ENCODE data around the gene WNT5B. TPM values are rescaled to one million over a fixed set of nuclear protein-coding genes. Genes with fewer than 3 reads are reported as not detected.

WNT5B gene
- total and polyA plus RNA-seq, 10 donors = 1.1 to 8.7 (median 4.4) TPM

DNA sequence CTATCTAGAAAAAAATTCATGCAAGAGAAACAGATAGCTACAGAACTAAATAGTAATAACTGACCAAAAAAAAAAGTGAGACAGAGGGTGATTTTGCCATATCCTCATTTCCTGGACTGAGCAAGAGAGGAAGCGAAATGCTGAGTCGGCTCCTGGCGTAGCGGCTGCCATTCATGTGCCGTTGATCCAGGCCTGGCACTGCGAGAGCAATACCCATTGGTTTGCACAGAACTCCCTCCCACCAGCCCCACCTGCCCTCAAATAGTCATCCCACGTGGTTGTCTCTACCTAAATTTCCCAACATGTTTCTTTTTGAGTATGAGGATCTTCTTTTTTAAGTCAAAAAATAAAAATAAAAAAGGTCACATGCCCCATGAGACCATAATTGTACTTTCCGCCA, 9.4 kb upstream of the WNT5B start:
- peak overlapping the region in 6 of 8 donors; percentile 6 to 63 (median 18) for H3K27ac ChIP-seq
- H3K36me3 ChIP-seq = no peaks in the 10 kb centered on the region
- no peak overlapping the region for H3K4me3 ChIP-seq
- peak in 2 of 3 donors; percentile 57 to 70 for TF ChIP-seq POLR2AphosphoS5 (IDR thresholded peaks at IDR 0.05)
- TF ChIP-seq, protein P1, sequence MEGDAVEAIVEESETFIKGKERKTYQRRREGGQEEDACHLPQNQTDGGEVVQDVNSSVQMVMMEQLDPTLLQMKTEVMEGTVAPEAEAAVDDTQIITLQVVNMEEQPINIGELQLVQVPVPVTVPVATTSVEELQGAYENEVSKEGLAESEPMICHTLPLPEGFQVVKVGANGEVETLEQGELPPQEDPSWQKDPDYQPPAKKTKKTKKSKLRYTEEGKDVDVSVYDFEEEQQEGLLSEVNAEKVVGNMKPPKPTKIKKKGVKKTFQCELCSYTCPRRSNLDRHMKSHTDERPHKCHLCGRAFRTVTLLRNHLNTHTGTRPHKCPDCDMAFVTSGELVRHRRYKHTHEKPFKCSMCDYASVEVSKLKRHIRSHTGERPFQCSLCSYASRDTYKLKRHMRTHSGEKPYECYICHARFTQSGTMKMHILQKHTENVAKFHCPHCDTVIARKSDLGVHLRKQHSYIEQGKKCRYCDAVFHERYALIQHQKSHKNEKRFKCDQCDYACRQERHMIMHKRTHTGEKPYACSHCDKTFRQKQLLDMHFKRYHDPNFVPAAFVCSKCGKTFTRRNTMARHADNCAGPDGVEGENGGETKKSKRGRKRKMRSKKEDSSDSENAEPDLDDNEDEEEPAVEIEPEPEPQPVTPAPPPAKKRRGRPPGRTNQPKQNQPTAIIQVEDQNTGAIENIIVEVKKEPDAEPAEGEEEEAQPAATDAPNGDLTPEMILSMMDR (IDR thresholded peaks at IDR 0.05 in 8 of 11, conservative IDR thresholded peaks at IDR 0.05 in 3 of 11) = no peak
- TF ChIP-seq POLR2A (IDR thresholded peaks at IDR 0.05) = no peak
- peak; percentile 86 for DNase-seq
- no peaks in the 10 kb centered on the region for H3K9me3 ChIP-seq
- H3K27me3 ChIP-seq (replicated peaks in 1 of 7) = no peaks in the 10 kb centered on the region
- intact Hi-C loops (cut with DNase I; ENCODE audit: low total_unique reads) = no loop called here
- H3K4me1 ChIP-seq = peaks cover 9 to 55% (median 32%) of the 10 kb centered on the region in 6 donors
- WGBS, 5 donors = 21 to 34% (median 26%) methylated on average over 8 of the region's 8 CpGs

DNA sequence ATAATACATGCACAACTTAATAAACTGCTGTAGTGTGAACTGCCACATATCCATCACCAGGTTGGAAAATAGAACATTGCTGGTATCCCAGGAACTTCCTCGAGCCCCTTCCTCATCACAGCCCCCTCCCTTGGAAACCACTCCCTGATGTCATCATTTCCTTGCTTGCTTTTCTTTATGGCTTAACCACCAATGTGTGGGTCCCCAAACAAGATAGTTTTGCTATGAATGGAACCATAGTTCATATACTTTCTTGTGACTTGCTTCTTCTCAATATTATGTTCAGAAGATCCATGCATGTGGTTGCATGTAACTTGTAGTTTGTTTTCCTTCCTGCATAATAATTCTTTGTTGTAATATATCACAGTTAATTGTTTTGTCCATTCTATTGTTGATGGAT, 8.9 kb upstream of the WNT5B start:
- Histone ChIP-seq H3K4me3 (no peak overlapping the region), H3K27me3 (replicated peaks in 1 of 7) (no peaks in the 10 kb centered on the region), H3K9me3 (no peaks in the 10 kb centered on the region), H3K36me3 (no peaks in the 10 kb centered on the region), H3K27ac (peak overlapping the region in 3 of 8 donors; percentile 6 to 63 (median 59)), H3K4me1 (peaks cover 9 to 56% (median 34%) of the 10 kb centered on the region in 6 donors)
- WGBS, 5 donors = 21 to 81% (median 41%) methylated on average over 1 of the region's 1 CpG
- intact Hi-C loops (cut with DNase I; ENCODE audit: low total_unique reads) = no loop called here
- no peak for DNase-seq
- TF ChIP-seq, protein P1 (IDR thresholded peaks at IDR 0.05 in 8 of 11, conservative IDR thresholded peaks at IDR 0.05 in 3 of 11) = no peak
- TF ChIP-seq POLR2AphosphoS5 (IDR thresholded peaks at IDR 0.05) (no peak), POLR2A (IDR thresholded peaks at IDR 0.05) (no peak)

DNA sequence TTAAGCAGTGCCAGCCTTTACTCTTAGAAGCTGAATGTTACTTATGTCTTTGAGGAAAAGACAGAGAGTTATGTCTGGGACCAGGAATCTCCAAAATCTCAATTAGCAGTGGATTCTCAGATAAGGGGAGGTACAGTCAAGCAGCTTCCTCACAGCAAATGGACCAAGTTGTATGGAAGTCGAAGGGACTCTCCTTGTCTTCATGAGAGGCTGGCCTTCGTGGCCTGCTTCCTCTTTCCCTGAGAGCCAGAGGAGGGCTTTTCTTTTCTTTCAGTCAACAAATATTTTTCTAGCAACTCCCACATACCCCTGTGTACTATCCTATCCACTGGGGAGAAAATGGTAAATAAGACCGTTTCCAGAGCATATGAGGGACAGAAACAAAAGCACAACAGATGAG, 6.6 kb upstream of the WNT5B start:
- 42 to 73% (median 59%) methylated on average over 3 of the region's 3 CpGs for WGBS, 5 donors
- H3K4me3 ChIP-seq = no peak overlapping the region

DNA sequence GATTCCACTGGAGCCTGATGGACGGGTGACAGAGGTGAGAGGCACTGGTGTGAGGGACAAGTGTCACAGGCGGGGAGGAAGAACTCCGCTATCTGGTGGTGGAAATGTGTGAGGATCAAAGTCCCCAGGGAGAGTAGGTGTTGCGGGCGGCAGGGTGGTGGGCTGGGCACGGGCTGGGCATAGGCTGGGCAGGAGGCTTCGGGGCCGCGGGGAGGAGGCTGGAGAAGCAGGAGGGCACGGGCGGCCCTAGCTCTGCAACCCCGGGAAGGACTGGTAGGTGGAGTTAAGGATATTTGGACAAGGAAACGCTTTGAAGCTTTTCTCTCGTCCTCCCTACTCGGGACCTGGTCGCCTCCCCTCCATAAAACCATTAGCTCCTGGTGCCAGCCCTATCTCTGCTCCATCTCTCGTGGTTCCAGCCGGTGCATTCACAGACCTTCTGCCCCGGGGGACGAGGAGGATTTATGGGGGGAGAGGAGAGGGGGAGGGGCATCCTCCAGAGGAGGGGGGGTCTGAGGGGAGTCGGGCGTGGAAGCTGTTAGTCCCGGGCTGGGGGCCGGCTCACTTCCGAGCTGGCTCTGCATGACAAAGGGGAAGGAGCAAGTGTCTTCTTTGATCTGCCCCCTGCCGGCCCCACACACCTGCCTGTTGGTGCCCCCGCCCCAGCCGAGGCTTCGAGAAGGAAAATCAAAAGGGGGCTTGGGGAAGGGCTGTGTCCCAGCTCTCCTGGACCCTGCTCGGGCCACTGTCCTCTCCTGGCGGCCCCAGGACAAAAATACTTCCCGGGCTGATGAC, 504 bp downstream of the WNT5B start:
- Histone ChIP-seq H3K36me3 (no peaks in the 10 kb centered on the region), H3K4me3 (peak overlapping the region; percentile 32 to 72 (median 46)), H3K4me1 (peaks cover 11 to 55% (median 32%) of the 10 kb centered on the region in 6 donors), H3K9me3 (no peaks in the 10 kb centered on the region), H3K27ac (no peak overlapping the region), H3K27me3 (replicated peaks in 1 of 7) (peaks cover 0 to 50% (median 26%) of the 10 kb centered on the region in 7 donors)
- WGBS, 5 donors = 8 to 13% (median 9%) methylated on average over 23 to 32 of the region's 32 CpGs
- intact Hi-C loops (cut with DNase I; ENCODE audit: low total_unique reads) = no loop called here
- TF ChIP-seq POLR2AphosphoS5 (IDR thresholded peaks at IDR 0.05) (no peak), POLR2A (IDR thresholded peaks at IDR 0.05) (no peak)
- TF ChIP-seq, protein P1 (IDR thresholded peaks at IDR 0.05 in 8 of 11, conservative IDR thresholded peaks at IDR 0.05 in 3 of 11) = peak in 1 of 11 experiments; percentile 33
- no peak for DNase-seq

More for the DNA sequence above, 6.6 kb upstream of the WNT5B start:
- H3K27me3 ChIP-seq (replicated peaks in 1 of 7) = no peaks in the 10 kb centered on the region
- TF ChIP-seq POLR2A (IDR thresholded peaks at IDR 0.05) (no peak), POLR2AphosphoS5 (IDR thresholded peaks at IDR 0.05) (no peak)
- TF ChIP-seq, protein P1 (IDR thresholded peaks at IDR 0.05 in 8 of 11, conservative IDR thresholded peaks at IDR 0.05 in 3 of 11) = no peak
- intact Hi-C loops (cut with DNase I; ENCODE audit: low total_unique reads) = no loop called here
- no peak for DNase-seq
- no peaks in the 10 kb centered on the region for H3K9me3 ChIP-seq
- H3K4me1 ChIP-seq = peaks cover 6 to 36% (median 23%) of the 10 kb centered on the region in 6 donors
- H3K36me3 ChIP-seq = no peaks in the 10 kb centered on the region
- peak overlapping the region in 3 of 8 donors; percentile 23 to 36 (median 34) for H3K27ac ChIP-seq
